ENCODE results near the gene GALNT12. TPM values are rescaled to one million over a fixed set of nuclear protein-coding genes. Genes with fewer than 3 reads are reported as not detected.

Gene GALNT12
- total RNA-seq, 1 donor from 2014 or later: 10.2 TPM

- no peak for DNase-seq (ENCODE audit: low read depth)
- no peaks in the 10 kb centered on the region for H3K36me3 ChIP-seq (ENCODE audit: control insufficient read depth, insufficient read depth, low read length)
- TF ChIP-seq, protein P1, sequence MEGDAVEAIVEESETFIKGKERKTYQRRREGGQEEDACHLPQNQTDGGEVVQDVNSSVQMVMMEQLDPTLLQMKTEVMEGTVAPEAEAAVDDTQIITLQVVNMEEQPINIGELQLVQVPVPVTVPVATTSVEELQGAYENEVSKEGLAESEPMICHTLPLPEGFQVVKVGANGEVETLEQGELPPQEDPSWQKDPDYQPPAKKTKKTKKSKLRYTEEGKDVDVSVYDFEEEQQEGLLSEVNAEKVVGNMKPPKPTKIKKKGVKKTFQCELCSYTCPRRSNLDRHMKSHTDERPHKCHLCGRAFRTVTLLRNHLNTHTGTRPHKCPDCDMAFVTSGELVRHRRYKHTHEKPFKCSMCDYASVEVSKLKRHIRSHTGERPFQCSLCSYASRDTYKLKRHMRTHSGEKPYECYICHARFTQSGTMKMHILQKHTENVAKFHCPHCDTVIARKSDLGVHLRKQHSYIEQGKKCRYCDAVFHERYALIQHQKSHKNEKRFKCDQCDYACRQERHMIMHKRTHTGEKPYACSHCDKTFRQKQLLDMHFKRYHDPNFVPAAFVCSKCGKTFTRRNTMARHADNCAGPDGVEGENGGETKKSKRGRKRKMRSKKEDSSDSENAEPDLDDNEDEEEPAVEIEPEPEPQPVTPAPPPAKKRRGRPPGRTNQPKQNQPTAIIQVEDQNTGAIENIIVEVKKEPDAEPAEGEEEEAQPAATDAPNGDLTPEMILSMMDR (IDR thresholded peaks at IDR 0.05; ENCODE audit: insufficient read depth, low read length, poor library complexity, severe bottlenecking): no peak
- H3K4me3 ChIP-seq (ENCODE audit: low read depth, low read length): no peak overlapping the region
- H3K27me3 ChIP-seq (ENCODE audit: control insufficient read depth, insufficient read depth, low read length): no peaks in the 10 kb centered on the region
Observed at GRCh38 chr9:98826716-98827115, 19.2 kb downstream of the GALNT12 start.

- Histone ChIP-seq H3K27me3 (ENCODE audit: control insufficient read depth, insufficient read depth, low read length) (no peaks in the 10 kb centered on the region), H3K36me3 (ENCODE audit: control insufficient read depth, insufficient read depth, low read length) (no peaks in the 10 kb centered on the region), H3K4me3 (ENCODE audit: low read depth, low read length) (no peak overlapping the region)
- TF ChIP-seq, protein P1 (IDR thresholded peaks at IDR 0.05; ENCODE audit: insufficient read depth, low read length, poor library complexity, severe bottlenecking): no peak
- DNase-seq (ENCODE audit: low read depth): no peak
Observed at GRCh38 chr9:98829766-98830165, 22.3 kb downstream of the GALNT12 start.

DNA sequence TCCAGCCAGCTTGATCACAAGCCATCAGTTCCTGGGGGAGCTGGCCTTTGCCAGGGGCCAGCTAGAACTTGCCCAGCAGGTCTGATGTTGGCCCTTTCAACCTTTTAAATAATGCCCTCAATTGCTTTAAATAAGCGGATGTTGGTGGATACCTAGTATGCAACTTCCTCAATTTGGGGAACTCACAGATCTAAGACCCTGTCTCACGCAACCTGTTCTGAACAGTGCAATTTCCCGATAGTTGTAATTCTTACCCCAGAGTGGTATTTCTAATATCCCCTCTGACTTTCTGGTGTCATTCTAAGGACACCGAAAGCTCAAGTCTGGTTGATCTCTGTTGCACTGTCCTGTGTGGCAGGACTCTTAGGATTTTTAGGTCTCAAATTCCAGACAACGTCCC lies 23.1 kb downstream of the GALNT12 start:
- TF ChIP-seq, protein P1 (IDR thresholded peaks at IDR 0.05; ENCODE audit: insufficient read depth, low read length, poor library complexity, severe bottlenecking): no peak
- no peak overlapping the region for H3K4me3 ChIP-seq (ENCODE audit: low read depth, low read length)
- no peaks in the 10 kb centered on the region for H3K27me3 ChIP-seq (ENCODE audit: control insufficient read depth, insufficient read depth, low read length)
- H3K36me3 ChIP-seq (ENCODE audit: control insufficient read depth, insufficient read depth, low read length): no peaks in the 10 kb centered on the region
- DNase-seq (ENCODE audit: low read depth): no peak

- no peak overlapping the region for H3K4me3 ChIP-seq (ENCODE audit: low read depth, low read length)
- no peak for DNase-seq (ENCODE audit: low read depth)
- TF ChIP-seq, protein P1 (IDR thresholded peaks at IDR 0.05; ENCODE audit: insufficient read depth, low read length, poor library complexity, severe bottlenecking): no peak
- no peaks in the 10 kb centered on the region for H3K36me3 ChIP-seq (ENCODE audit: control insufficient read depth, insufficient read depth, low read length)
- no peaks in the 10 kb centered on the region for H3K27me3 ChIP-seq (ENCODE audit: control insufficient read depth, insufficient read depth, low read length)
Observed at GRCh38 chr9:98831696-98832095, 24.2 kb downstream of the GALNT12 start.

GRCh38 chr9:98832768-98833089 lies 25.3 kb downstream of the GALNT12 start:
- Histone ChIP-seq H3K36me3 (ENCODE audit: control insufficient read depth, insufficient read depth, low read length) (no peaks in the 10 kb centered on the region), H3K4me3 (ENCODE audit: low read depth, low read length) (no peak overlapping the region), H3K27me3 (ENCODE audit: control insufficient read depth, insufficient read depth, low read length) (no peaks in the 10 kb centered on the region)
- TF ChIP-seq, protein P1 (IDR thresholded peaks at IDR 0.05; ENCODE audit: insufficient read depth, low read length, poor library complexity, severe bottlenecking): no peak
- no peak for DNase-seq (ENCODE audit: low read depth)

DNA sequence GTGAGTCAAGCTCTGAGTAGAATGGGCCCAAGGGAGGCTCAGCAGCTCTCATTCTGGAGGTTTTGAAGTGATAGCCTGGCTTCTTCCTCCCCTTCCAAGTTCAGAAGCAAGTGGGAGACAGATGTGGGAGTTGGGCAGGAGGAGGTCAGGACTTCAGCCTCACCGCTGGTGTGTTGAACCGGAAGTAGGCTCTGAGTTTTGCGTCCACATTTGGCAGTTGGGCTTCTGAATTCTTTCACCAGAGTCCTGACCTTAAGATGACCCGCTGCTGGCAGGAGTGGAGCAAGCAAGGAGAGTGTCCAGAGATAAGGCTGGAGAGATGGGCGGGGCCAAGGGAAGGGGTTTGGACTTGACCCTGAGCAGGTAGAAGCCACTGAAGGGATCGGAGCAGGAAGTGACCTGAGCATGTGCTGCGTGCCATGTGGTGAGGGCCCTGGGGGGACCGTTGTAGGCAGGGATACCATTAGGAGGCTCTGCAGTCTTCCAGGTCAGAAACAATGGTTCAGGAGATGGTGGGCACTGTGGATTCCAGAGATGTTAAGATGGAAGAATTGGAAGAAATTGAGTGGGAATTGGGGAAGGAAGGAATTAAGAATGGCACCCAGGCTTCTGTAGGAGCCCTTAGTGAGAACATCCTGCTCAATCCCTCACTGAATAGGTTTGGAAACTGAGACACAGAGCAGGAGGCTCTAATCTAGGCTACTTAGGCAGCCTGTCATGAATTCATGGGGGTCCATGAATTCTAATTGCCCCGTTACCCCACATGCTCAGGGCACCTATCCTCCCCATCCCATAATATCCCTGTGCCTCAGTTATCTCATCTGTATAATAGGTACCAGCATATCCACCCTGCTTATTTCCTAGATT lies 25.9 kb downstream of the GALNT12 start:
- no peaks in the 10 kb centered on the region for H3K36me3 ChIP-seq (ENCODE audit: control insufficient read depth, insufficient read depth, low read length)
- no peak overlapping the region for H3K4me3 ChIP-seq (ENCODE audit: low read depth, low read length)
- DNase-seq (ENCODE audit: low read depth): no peak
- TF ChIP-seq, protein P1 (IDR thresholded peaks at IDR 0.05; ENCODE audit: insufficient read depth, low read length, poor library complexity, severe bottlenecking): no peak
- no peaks in the 10 kb centered on the region for H3K27me3 ChIP-seq (ENCODE audit: control insufficient read depth, insufficient read depth, low read length)
